Activated T-cell treated with anti-CD3 and anti-CD28 coated beads for 48 hours (primary cell): ENCODE data around the gene BTBD8.

Experiments
- DNase-seq: peaks from one replicate; pipeline ENCODE4 v3.0.0-alpha.2; 2020; ENCODE audit warnings: low read depth

Gene BTBD8

DNA sequence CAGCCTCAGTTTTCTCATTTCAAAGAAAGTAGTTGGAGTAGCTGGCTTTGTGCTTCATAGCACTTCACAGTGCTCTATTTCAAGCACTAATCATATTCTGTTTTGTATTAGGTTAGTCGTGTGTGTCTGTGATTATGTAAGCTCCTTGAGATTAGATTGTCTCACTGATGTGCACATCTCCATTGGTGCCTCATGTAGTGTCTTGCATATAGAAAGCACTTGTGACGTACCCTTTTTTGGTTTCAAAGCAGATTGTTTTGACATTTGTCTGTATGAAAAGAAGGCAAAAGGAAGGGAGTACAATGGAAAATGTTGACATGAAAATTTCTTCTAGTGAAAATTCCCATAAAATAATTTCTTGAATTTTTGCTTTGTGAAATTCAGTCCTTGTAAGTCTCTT lies 13.9 kb downstream of the BTBD8 start:
- DNase-seq: no peak

DNA sequence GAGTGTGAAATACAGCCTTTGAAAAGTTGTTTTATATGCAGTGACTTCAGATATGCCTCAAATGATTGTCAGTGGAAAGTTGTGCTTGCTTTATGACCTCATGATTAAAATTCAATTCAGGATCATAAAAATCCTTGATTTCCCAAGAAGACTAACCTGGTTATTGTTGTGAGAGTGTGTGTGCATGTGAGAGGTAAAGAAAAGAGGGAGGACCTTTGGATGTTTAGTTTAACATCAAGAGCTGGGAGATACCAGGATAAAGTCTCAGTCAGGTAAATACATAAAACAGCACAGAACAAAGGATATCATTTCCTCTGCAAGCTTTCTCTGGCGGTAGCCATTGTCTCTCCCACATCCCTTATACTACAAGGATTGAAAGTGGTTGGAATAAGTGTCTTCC lies 14.4 kb downstream of the BTBD8 start:
- no peak for DNase-seq

DNA sequence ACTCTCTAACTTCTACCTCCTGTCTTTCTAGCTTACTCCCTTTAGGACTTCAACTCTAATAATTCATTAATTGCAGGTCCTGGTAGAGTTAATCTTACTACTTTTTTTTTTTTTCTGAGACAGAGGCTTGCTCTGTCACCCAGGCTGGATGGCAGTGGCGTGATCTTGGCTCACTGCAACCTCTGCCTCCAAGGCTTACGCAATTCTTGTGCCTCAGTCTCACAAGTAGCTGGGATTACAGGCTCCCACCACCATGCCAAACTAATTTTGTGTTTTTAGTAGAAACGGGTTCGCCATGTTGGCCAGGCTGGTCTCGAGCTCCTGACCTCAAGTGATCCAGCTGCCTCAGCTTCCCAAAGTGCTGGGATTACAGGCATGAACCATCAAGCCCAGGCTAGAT lies 15.7 kb downstream of the BTBD8 start:
- no peak for DNase-seq

DNA sequence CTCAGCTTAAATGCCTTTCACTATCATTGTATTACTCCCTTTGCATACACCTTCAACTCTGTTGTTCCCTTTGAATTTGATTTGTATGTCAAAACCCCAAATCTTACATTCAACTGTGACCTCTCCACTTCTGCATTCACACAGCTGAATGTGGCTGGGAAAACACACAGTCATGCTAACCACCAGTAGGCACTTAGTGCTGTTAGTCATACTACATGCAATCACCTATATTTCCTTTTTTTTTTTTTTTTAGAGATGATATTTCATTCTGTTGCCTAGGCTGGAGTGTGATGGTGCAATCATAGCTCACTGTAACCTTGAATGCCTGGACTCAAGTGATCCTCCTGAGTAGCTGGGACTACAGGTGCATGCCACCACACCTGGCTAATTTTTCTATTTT lies 16.2 kb downstream of the BTBD8 start:
- no peak for DNase-seq

DNA sequence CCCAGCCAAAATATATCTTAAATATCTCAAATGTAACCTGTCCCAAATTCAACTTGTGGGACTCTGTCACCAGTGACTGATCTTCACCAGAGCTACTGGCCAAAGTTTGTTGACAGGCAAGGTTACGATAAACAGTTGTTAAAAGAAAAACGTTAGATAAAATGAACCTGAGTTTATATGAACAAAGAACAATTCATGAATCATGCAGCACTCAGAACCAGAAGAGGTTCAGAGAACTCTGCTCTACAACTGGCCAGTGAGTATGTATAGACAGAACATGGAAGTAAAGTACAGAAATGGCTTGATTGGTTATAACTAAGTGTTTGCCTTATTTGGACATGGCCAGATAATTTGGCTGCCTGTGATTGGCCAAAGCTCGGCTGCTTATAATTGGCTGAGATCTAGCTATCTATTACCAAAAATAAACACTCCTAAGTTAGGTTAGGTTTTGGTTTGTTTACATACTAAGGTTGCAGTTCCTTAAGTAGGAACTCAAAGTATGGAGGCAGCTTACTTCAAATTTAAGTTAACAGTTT lies 25.5 kb downstream of the BTBD8 start:
- no peak for DNase-seq

DNA sequence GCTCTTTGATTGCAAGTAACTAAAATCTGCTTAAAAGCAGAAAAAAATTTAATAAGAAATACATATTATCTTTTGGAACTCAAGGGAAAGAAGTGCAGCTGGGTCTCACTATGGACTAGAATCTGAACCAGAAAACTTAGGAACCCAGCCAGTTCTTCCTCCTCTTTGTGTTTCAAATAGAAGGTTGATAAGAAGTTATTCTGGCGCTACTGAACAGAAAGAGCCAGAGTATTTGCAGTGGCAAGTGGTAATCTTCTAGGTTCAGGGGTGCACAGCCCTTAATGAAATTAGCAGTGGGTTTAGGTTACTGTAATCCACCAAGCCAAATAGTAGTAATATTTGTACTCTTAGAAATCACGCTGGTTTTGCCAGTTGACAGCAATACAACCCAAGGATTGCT lies 28.5 kb downstream of the BTBD8 start:
- no peak for DNase-seq

DNA sequence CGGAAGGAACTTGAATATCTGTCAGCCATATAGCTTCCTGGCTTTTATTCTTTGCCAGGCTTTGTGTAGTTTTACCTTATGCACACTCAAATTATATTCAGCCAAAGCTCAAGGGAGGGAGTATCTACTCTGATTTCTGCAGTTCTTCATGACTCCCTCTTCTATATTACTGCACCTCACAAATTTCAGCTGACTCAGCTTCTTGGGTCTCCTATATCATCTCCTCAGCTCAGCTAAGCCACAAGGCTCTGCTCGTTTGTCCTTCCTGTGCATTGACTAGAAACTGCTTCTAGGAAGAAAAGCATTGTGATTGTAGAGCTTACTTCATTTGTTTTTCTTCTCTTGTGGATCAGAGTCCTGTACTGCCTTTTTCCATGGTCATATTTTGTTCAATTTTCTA lies 37.4 kb downstream of the BTBD8 start:
- DNase-seq: no peak

DNA sequence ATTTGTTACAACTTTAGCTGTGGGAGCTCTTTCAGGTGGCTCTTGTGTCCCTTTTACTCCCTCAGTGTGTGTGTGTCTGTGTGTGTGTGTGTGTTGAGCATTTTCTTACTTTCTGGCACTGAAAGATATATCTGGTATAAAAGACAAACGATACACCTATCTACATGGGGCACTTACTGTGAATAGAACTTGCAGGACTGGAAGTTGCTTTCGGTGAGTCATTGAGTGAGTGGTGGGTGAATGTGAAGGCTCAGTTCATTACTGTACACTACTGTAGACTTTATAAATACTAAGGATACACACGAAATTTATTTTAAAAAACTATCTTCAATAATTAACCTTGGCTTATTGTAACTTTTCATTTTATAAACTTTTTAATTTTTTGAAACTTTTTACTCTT lies 38.7 kb downstream of the BTBD8 start:
- no peak for DNase-seq

DNA sequence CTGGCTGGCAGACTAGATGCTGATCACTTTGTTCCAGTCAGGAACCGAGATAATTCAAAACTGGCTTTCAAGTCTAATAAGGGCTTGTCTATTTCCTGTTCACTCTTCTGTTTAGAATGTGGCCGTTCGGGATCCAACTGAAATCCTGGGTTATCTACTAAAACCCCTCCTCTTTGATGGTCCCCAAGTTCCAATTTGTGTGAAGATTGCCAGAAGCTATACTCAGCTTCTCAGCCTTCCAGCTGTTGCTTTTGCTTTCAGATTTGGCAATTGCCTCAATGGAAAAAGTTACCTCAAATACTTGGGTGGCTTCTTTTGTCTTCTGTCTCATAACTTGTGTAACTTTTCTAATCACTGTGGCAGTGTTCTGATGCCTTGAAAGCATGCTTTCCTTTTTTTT lies 43.7 kb downstream of the BTBD8 start:
- DNase-seq: no peak

DNA sequence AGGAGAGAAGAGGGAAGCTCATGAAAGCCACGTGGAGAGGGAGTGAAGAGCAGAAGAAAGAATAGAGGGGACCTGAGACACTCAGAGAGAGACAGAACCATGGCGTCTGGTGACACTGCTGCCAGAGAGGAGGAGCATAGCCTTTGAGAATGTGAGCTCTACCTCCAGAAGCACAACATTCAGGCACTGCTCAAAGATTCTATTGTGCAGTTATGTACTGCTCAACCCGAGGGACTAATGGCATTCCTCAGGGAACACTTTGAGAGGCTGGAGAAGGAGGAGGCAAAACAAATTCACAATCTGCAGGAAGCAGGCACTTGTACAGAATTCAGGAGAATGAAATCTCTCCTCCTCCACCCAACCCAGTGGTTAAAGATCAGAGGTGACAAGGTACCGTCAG lies 45.1 kb downstream of the BTBD8 start:
- no peak for DNase-seq

DNA sequence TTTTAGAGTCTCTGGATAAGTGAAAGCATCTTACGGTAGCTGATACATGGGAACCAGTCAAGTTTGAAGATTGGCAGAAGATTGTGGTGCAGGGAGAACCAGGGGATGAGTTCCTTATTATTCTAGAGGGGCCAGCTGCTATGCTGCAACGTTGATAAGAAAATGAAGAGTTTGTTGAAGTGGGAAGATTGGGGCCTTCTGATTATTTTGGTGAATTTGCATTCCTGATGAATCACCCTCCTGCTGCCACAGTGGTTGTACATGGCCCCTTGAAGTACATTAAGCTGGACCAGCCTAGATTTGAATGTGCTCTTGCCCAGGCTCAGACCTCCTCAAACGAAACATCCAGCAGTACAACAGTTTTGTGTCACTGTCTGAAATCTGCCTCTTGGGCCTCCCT lies 45.9 kb downstream of the BTBD8 start:
- DNase-seq: no peak

DNA sequence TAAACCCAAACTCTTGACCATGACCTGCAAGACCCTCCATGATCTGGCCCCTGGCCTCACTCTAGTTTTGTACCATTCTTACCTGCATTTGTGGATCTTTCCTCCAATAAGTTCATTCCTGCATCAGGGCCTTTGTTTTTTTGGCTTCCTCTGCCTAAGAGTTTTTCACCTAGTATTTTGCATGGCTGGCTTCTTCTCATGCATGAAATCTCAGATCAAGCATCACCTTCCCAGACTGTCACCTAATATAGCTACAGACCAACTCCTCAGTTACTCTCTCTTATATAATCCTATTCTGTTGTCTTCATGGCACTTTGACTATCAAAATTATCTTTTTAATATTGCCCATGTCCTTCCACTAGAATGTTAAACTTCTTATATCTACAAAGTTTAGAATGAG lies 54.2 kb downstream of the BTBD8 start:
- no peak for DNase-seq

DNA sequence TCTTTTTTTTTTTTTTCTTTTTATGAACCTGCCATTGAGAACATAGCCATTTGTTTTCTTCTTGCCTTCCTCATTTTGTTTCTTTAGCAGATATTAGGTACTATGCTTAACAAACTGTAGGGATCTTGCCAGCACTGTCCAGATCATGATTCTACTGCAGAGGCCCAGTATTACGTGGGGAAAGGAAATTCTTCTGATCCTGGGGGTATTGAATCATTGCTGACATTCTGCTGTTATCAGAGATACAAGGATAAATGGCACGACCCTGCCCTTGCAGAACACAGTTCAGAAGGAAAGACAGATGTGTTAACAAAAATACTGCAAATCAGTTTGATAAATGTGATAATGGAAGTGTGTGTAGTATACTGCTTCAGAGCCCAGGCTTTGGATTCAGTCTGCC lies 56.2 kb downstream of the BTBD8 start:
- DNase-seq: no peak

DNA sequence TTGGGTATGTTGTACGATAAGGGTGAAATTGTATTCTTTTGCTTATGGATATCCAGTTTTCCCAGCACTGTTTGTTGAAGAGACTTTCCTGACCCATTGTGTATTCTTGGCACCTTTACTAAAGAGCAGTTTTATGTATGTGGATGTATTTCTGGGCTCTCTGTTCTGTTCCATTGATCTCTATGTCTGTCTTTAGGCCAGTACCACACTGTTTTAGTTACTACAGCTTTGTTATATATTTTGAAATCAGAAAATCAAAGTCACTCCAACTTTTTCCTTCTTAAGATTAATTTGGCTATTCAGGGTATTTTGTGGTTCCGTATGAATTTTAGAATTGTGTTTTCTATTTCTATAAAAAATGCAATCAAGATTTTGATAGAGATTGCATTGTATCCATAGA lies 74.8 kb downstream of the BTBD8 start:
- DNase-seq: no peak

DNA sequence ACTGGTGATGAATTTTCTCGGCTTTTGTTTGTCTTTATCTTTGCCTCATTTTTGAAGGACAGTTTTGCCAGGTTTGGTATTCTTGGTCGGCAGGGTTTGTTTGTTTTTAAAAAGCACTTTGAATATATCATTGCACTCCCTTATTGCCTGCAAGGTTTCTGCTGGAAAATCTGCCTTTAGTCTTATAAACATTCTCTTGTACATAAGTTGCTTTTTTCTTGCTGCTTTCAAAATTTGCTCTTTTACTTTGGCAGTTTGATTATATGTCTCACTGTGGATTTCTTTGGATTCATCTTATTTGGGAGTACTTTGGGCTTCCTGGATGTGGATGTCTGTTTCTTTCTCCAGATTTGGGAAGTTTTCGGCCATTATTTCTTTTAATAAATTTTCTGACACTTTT lies 79.4 kb downstream of the BTBD8 start:
- no peak for DNase-seq

DNA sequence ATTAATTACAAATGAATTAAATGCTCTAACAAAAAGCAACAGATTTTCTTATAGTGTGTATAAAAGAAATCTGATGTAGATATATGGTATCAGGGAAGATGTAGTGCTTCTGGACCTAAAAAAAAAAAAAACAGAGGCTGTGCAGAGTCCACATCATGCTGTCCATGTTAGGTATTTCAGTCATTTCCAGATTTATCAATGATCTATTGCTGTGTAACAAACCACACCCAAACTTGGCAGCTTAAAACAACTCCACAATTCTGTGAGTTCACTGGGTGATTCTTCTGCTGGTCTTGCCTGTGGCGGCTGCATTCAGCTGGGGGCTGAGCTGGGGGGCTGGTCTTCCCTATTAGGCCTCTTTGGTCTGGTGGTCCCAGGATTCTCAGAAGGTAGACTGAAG lies 85.2 kb downstream of the BTBD8 start:
- DNase-seq: no peak

DNA sequence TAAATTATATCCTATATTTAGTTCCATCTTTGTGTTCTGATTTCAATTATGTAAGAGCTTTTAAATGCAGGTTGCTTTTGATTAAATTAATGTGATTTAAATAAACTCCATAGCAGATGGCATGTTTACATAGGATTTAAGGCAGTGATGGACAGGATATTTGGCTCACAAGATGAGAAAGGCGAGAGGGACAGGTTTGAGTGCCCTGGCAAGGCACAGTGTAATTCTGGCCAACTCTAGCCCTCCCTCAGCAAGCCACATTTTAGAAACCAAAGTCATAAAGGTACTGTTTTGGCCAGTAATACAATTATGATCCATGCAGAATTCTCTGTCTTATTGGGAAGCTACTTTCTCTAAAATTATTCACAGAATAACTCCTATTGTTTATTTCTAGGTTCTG lies 87.0 kb downstream of the BTBD8 start:
- no peak for DNase-seq

DNA sequence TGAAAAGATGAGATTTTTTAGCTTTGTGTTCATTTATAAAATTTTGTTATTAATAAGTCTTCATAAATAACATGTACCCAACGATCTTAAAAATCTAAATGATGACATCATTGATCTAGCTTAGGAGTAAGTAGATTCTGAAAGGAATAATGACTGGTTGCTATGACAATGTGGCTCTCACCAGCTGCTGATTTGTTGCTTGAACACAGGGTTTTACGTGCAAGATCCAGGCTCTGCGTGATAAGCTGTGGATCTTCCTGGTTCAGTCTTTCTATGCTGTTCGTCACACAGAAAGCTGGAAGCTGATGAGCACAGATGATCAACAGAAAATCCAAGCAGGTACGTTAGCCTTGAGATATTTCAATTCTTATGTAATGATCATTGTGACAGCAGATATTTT lies 88.5 kb downstream of the BTBD8 start:
- DNase-seq: no peak

DNA sequence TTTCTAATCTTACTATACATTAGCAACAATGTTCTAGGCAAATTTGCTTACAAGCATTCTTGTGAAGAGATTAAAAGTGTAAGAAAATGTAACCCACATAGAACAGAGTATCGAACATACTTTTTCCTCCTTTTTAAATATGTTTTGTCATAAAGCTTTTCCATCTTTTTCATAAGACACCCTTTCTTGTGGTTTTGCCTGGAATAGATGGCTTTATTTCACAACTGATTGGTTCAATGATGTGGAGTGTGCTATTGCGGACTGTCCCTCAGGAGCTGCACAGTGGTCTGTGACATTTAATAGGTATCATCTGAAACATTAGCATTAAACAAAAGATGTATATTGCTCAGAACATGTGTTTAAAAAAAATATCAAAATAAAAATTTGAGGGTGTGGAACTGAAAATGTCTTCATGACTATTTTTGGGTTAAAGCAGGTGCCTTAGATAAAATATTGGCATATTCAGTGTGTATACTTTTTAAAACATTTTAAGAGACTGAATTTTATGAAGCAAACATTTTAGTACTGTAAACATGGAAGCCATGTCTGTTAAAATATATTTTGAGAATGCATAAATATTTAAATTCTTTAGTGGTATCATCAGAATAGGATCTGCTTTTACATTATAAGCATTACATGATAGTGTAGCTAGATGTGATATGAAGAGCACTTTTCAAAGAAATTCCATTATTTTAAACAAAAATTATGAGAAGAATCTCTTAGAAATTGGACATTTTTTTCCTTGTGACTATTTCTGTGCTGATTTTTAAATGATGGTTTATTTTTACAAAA lies 89.3 kb downstream of the BTBD8 start:
- DNase-seq: no peak

DNA sequence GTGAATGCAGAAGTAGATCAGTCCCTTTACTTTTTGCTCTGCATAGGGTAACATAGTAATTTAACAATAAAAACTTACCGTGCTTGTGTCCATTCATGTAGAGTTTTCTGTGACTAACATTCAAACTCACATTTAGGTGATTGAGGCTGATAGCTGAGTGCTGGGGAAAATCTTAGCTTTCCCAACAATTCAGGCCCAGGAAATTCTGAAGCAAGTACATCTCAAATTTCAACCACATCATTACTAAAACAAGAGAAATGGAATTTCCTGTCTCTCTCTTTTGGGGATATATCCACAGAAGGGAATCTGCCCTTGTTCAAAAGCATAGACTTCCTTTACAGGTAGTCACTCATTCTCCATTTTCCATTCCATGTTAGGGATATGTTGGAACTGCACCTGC lies 104.5 kb downstream of the BTBD8 start:
- DNase-seq: no peak

DNA sequence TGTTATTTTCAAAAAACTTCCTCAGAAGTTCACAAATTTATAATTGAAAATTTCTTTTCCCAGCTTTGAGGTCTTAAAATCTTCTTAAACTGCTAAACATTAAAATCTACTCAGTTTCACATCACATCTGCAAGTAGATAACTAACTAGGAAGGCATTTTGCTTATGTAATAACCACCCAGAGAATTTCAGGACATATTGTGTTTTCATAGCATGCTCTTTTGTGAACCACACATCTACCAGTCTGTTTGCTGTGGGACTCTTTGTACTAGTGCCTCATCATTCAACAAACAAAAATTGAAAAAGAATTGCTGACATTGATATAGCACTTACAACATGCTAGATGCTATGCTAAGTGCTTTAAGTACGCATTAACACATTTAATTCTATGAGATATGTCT lies 105.9 kb downstream of the BTBD8 start:
- DNase-seq: no peak

DNA sequence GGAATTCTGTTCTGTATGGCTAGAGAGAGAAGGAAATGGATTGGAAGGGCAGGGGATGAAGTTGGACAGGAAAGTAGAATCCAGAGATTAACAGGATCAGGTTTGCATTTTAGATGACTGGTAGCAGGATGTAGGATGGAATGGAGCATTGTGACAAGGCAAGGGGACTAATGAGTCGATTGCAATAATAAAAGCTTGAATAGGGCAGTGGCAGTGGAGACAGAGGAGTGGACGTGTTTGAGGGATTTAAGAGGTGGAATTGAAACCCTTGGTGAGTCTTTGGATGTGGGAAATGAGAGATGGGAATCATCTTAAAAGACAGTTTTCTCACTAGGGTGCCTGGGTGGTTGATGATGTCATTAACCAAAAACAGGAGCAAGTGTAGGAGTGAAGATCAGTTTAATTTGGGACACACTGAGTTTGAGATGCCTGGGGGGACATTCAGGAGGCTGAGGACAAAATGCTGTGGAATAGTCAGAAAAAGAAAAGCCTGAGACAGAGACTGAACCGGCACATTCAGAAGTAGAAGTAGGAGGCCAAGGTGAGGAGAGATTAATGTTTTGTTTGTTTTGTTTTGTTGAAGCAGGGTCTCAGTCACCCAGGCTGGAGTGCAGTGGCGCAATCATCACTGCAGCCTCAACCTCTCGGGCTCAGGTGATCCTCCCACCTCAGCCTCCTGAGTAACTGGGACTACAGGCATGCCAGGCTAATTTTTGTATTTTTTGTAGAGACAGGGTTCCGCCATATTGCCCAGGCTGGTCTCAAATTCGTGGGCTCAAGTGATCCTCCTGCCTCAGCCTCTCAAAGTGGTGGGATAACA lies 108.5 kb downstream of the BTBD8 start:
- DNase-seq: no peak

DNA sequence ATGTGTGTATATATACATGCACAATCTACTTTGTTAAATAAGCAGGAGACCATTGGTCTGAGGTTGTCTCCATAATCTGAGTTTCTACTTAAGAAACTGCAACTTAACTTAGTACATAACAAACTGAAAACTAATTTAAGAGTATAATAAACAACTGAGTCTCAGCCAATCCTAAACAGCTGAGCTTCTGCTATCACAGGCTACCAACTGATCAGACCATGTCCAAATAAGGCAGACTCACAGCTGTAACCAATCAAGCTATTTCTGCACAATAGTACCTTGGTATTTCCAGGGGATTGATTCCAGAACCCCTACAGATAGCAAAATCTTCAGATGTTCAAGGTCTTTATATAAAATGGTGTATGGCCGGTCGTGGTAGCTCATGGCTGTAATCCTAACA lies 111.6 kb downstream of the BTBD8 start:
- no peak for DNase-seq

DNA sequence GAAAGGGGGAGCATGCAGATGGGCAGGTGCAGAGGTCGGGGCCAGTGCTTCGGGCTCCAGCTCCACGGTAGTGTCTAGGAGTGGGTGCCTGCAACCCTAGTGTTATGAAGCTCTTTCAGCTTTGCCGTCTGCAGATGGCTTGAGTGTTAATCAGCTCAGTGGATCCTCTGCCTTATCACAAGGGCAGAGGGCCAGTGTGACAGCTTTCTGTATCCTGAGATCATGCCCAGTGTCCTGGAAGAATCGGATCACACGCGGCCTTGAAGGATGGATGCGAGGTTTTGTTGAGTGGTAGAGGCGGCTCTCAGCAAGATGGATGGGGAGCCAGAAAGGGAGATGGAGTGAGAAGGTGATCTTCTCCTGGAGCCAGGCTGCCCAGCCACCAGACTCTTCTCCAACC lies 112.1 kb downstream of the BTBD8 start:
- no peak for DNase-seq
